K562 (cell line): ENCODE data around the gene OR4D2. TPM values are rescaled to one million over a fixed set of nuclear protein-coding genes. Genes with fewer than 3 reads are reported as not detected.

Experiments used
- CHD2 ChIP-seq: IDR thresholded peaks from 2 replicates; pipeline ENCODE4 v1.6.1; 2011; ENCODE audit warnings: low read depth, low read length
- CTBP1 ChIP-seq: fragments of 450-650 bp; IDR thresholded peaks from 2 replicates; pipeline ENCODE4 v1.6.1; 2016; ENCODE audit warnings: borderline replicate concordance
- GATAD2A ChIP-seq: fragments of 450-650 bp; IDR thresholded peaks from 2 replicates; pipeline ENCODE4 v1.6.1; 2017
- GTF2A2 ChIP-seq: IDR thresholded peaks from 2 replicates; pipeline ENCODE4 v1.6.1; 2016; ENCODE audit warnings: mild to moderate bottlenecking, missing genetic modification characterization, missing compliant biosample characterization
- NCOR1 ChIP-seq: fragments of 450-650 bp; IDR thresholded peaks from 2 replicates; pipeline ENCODE4 v1.6.1; 2016; ENCODE audit warnings: mild to moderate bottlenecking, moderate library complexity
- POLR2A ChIP-seq: fragments of 450-650 bp; conservative IDR thresholded peaks from 2 replicates; pipeline ENCODE4 v1.6.1; 2016
- PTTG1 ChIP-seq: fragments of 450-650 bp; IDR thresholded peaks from 2 replicates; pipeline ENCODE4 v1.6.1; 2016; ENCODE audit warnings: low read depth, mild to moderate bottlenecking, missing genetic modification characterization, missing compliant biosample characterization
- SP1 ChIP-seq: sonication (generic); formaldehyde crosslinking; IDR thresholded peaks from 2 replicates; pipeline ENCODE4 v1.8.1; 2022; ENCODE audit warnings: mild to moderate bottlenecking, missing genetic modification reagents
- ZBTB1 ChIP-seq: sonication (generic); formaldehyde crosslinking; IDR thresholded peaks from 2 replicates; pipeline ENCODE4 v1.8.1; 2023; ENCODE audit warnings: missing genetic modification reagents, low read depth, mild to moderate bottlenecking, borderline replicate concordance
- ZNF239 ChIP-seq: fragments of 250-450 bp; sonication (Bioruptor Pico); IDR thresholded peaks from 2 replicates; pipeline ENCODE4 v1.4.0; 2020; ENCODE audit warnings: mild to moderate bottlenecking
- ZNF444 ChIP-seq: fragments of 250-450 bp; sonication (Bioruptor Pico); IDR thresholded peaks from 2 replicates; pipeline ENCODE4 v1.4.0; 2020; ENCODE audit warnings: mild to moderate bottlenecking, moderate library complexity
- ZNF507 ChIP-seq: conservative IDR thresholded peaks from 2 replicates; pipeline ENCODE4 v1.6.1; 2017; ENCODE audit warnings: missing genetic modification characterization, missing compliant biosample characterization
- ZNF551 ChIP-seq: fragments of 250-450 bp; sonication (Bioruptor Pico); IDR thresholded peaks from 2 replicates; pipeline ENCODE4 v1.5.0; 2021; ENCODE audit warnings: mild to moderate bottlenecking, moderate library complexity
- ZNF57 ChIP-seq: fragments of 450-650 bp; formaldehyde crosslinking; IDR thresholded peaks from 2 replicates; pipeline ENCODE4 v1.4.0; 2020; ENCODE audit warnings: mild to moderate bottlenecking, moderate library complexity
- ZNF780A ChIP-seq: fragments of 250-450 bp; sonication (Bioruptor Pico); IDR thresholded peaks from 2 replicates; pipeline ENCODE4 v1.5.0; 2021; ENCODE audit warnings: mild to moderate bottlenecking
- polyA plus RNA-seq, 8 experiments: library from polyadenylated mRNA; depleted of rRNA in 4 of 8; stranded (reverse) in 5 of 8; unstranded in 3 of 8; fragments of >200 nt; fragmentation: Nextera tagmentation in 2 of 8; fragmentation: Illumina TruSeq in 1 of 8; extraction: Ambion mirVana in 2 of 8; extraction: Trizol in 1 of 8; gene quantifications; 2 replicates each; pipeline versions ENCODE4 v1.2.1 to v1.2.3, GENCODE V29; 2011 to 2014; ENCODE audit warnings: inconsistent platforms in 1 of 8, missing spikeins in 1 of 8
- total RNA-seq, 7 experiments: library from RNA; depleted of rRNA in 6 of 7; stranded (reverse); fragments of >200 nt in 6 of 7; fragmentation: Illumina TruSeq in 2 of 7; extraction: Trizol in 2 of 7; gene quantifications; 2 replicates each; pipeline versions ENCODE4 v1.2.1 to v1.2.3, GENCODE V29; 2011 to 2021; ENCODE audit warnings: low replicate concordance in 1 of 7
- TF ChIP-seq, protein P1 (sequence below): fragments of 450-650 bp; IDR thresholded peaks from 2 replicates; pipeline ENCODE4 v1.6.1; 2018; ENCODE audit warnings: mild to moderate bottlenecking, low read depth; ENCODE audit not compliant: partially characterized antibody
- TF ChIP-seq, protein P2 (sequence below): fragments of 250-450 bp; sonication (Bioruptor Pico); IDR thresholded peaks from 2 replicates; pipeline ENCODE4 v1.8.0; 2021; ENCODE audit warnings: moderate library complexity, mild to moderate bottlenecking, inconsistent platforms
- TF ChIP-seq, protein P3 (sequence below): fragments of 200-600 bp; sonication (generic); IDR thresholded peaks from one replicate; pipeline ENCODE4 v1.6.1; 2012; ENCODE audit warnings: mild to moderate bottlenecking, low read depth, low read length, inconsistent platforms

OR4D2 gene
- total and polyA plus RNA-seq, 9 of the 15 experiments (the other 6 are each of a cell fraction or from before 2014, with no cell fraction given): not detected

DNA sequence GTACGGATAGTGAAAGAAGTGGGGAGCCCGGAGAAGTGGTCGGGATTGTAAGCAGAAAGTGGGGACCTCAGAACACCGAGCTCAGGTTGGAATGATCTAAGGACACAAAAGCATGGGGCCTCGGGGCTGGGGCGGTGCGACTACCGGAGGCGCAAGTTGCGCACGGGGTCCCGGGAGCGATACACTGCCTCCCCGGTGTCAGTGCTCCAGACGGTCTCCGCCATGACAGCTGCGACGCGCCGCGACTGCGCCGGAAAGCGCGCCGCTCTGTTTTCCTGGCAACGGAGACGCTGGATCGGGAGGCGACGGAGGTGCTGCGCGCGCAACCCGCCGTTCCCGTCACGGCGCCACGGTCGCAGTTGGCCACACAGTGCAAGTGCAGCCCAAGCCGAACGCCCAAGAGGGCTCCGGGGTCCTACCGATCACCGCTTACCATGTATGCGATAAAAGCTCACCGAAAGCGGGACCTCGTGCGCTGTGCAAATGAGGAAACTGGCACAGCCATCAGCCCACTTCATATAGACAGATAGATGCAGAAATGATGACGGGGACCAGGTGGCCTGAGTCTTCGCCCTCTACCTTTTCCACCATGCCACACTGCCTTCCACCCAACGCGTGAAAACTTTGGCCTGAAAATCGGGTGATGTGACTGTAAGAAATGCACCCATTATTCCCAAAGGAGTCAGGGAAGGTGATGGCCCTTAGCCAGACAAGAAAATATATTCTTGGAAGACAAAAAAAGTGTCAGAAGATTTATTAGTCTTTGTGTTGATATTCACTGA lies 52.4 kb downstream of the OR4D2 start, which contains the start of gene MKS1 (continued):
- TF ChIP-seq PTTG1 (tag) (no peak), CTBP1 (peak; percentile 74), ZNF780A (CRISPR knock-in tag) (no peak), ZNF507 (tag) (no peak), CHD2 (no peak), GTF2A2 (no peak), NCOR1 (no peak), GATAD2A (no peak), ZBTB1 (CRISPR knock-in tag) (no peak), POLR2A (peak; percentile 91), ZNF444 (CRISPR knock-in tag) (no peak), SP1 (CRISPR knock-in tag) (peak; percentile 37; the same call in 1 of the 2 replicates), ZNF57 (CRISPR knock-in tag) (no peak), ZNF239 (CRISPR knock-in tag) (no peak; the same call in 1 of the 2 replicates), ZNF551 (CRISPR knock-in tag) (no peak)
- TF ChIP-seq, protein P1, sequence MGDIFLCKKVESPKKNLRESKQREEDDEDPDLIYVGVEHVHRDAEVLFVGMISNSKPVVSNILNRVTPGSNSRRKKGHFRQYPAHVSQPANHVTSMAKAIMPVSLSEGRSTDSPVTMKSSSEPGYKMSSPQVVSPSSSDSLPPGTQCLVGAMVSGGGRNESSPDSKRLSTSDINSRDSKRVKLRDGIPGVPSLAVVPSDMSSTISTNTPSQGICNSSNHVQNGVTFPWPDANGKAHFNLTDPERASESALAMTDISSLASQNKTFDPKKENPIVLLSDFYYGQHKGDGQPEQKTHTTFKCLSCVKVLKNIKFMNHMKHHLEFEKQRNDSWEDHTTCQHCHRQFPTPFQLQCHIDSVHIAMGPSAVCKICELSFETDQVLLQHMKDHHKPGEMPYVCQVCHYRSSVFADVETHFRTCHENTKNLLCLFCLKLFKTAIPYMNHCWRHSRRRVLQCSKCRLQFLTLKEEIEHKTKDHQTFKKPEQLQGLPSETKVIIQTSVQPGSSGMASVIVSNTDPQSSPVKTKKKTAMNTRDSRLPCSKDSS: no peak
- TF ChIP-seq, protein P2, sequence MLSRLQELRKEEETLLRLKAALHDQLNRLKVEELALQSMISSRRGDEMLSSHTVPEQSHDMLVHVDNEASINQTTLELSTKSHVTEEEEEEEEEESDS (CRISPR knock-in tag): no peak
- TF ChIP-seq, protein P3, sequence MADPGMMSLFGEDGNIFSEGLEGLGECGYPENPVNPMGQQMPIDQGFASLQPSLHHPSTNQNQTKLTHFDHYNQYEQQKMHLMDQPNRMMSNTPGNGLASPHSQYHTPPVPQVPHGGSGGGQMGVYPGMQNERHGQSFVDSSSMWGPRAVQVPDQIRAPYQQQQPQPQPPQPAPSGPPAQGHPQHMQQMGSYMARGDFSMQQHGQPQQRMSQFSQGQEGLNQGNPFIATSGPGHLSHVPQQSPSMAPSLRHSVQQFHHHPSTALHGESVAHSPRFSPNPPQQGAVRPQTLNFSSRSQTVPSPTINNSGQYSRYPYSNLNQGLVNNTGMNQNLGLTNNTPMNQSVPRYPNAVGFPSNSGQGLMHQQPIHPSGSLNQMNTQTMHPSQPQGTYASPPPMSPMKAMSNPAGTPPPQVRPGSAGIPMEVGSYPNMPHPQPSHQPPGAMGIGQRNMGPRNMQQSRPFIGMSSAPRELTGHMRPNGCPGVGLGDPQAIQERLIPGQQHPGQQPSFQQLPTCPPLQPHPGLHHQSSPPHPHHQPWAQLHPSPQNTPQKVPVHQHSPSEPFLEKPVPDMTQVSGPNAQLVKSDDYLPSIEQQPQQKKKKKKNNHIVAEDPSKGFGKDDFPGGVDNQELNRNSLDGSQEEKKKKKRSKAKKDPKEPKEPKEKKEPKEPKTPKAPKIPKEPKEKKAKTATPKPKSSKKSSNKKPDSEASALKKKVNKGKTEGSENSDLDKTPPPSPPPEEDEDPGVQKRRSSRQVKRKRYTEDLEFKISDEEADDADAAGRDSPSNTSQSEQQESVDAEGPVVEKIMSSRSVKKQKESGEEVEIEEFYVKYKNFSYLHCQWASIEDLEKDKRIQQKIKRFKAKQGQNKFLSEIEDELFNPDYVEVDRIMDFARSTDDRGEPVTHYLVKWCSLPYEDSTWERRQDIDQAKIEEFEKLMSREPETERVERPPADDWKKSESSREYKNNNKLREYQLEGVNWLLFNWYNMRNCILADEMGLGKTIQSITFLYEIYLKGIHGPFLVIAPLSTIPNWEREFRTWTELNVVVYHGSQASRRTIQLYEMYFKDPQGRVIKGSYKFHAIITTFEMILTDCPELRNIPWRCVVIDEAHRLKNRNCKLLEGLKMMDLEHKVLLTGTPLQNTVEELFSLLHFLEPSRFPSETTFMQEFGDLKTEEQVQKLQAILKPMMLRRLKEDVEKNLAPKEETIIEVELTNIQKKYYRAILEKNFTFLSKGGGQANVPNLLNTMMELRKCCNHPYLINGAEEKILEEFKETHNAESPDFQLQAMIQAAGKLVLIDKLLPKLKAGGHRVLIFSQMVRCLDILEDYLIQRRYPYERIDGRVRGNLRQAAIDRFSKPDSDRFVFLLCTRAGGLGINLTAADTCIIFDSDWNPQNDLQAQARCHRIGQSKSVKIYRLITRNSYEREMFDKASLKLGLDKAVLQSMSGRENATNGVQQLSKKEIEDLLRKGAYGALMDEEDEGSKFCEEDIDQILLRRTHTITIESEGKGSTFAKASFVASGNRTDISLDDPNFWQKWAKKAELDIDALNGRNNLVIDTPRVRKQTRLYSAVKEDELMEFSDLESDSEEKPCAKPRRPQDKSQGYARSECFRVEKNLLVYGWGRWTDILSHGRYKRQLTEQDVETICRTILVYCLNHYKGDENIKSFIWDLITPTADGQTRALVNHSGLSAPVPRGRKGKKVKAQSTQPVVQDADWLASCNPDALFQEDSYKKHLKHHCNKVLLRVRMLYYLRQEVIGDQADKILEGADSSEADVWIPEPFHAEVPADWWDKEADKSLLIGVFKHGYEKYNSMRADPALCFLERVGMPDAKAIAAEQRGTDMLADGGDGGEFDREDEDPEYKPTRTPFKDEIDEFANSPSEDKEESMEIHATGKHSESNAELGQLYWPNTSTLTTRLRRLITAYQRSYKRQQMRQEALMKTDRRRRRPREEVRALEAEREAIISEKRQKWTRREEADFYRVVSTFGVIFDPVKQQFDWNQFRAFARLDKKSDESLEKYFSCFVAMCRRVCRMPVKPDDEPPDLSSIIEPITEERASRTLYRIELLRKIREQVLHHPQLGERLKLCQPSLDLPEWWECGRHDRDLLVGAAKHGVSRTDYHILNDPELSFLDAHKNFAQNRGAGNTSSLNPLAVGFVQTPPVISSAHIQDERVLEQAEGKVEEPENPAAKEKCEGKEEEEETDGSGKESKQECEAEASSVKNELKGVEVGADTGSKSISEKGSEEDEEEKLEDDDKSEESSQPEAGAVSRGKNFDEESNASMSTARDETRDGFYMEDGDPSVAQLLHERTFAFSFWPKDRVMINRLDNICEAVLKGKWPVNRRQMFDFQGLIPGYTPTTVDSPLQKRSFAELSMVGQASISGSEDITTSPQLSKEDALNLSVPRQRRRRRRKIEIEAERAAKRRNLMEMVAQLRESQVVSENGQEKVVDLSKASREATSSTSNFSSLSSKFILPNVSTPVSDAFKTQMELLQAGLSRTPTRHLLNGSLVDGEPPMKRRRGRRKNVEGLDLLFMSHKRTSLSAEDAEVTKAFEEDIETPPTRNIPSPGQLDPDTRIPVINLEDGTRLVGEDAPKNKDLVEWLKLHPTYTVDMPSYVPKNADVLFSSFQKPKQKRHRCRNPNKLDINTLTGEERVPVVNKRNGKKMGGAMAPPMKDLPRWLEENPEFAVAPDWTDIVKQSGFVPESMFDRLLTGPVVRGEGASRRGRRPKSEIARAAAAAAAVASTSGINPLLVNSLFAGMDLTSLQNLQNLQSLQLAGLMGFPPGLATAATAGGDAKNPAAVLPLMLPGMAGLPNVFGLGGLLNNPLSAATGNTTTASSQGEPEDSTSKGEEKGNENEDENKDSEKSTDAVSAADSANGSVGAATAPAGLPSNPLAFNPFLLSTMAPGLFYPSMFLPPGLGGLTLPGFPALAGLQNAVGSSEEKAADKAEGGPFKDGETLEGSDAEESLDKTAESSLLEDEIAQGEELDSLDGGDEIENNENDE: no peak
